Measurements from ENCODE around the gene PFKM.

The PFKM gene

DNA sequence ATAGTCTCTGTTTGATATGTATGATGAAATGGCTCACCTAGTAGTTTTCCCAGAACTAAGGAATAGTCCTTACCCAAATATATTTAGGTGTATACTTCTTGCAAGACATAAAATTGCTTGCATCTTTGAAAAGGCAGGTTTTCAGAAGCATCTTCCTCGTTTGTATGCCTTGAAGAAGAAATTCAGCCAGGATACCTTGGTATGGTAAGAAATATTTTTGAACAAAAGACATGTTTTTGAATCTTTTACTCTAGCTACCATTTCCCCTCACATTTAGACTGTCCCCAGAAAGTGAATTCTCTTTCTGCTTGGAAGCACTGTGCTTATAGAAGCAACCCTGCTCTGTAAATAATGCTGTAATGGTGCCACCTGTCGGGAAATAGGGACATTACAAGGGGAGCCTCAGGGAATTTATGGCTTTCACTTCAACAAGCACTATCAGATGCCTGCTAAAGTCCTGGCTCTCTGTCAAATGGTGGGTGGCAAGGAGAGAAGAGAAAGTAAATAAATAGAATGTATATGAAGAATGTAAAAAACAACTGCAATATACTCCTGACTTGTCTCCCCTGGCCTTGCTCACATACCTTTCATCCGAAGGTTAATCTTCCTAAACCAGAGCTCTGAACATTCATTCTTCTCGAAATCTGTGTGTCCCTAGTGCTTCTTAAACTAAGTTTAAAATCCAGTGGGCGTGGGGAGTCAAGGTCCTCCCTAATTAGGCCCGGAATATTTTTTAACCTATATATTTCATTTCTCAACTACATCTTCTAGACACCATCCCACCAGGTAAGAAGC lies 70.4 kb downstream of the PFKM start:
- peak; percentile 96 for DNase-seq

DNA sequence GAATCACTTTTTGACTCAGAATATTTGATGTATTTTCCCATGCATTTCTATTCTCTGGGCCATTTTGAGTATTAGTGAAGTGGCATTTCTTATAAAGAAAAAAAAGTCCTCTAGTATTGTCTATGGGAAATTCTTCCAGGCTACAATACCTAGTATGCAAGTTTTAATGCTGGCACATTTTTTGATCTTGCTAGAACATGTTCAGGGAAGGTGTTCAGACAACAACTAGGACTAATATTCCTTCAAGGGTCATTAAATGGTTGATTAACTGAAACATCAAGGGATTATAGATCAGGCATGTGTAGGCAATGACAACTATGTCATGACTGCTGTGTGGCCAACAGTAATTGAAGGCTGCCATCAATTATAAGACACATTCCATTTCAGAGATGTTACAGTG lies 71.9 kb downstream of the PFKM start:
- no peak for DNase-seq

DNA sequence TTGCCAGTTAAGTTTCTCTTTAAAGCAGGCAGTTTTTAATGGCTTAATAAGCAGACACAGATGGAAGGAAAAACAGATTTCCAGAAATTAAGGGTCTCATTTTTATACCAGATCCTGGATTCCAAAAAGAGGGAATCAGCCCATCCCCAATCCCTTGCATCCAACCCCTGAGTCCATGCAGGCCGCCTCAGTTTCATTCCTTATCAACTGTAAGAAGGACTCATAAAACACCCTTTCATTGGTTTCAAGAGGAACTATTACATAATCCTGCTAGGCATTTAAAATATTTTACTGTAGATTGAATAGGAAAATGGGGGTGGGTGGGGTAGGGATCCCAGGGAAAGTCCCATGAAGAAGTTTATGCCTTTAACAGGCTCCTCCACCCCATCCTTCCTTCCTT lies 73.7 kb downstream of the PFKM start:
- DNase-seq = no peak

DNA sequence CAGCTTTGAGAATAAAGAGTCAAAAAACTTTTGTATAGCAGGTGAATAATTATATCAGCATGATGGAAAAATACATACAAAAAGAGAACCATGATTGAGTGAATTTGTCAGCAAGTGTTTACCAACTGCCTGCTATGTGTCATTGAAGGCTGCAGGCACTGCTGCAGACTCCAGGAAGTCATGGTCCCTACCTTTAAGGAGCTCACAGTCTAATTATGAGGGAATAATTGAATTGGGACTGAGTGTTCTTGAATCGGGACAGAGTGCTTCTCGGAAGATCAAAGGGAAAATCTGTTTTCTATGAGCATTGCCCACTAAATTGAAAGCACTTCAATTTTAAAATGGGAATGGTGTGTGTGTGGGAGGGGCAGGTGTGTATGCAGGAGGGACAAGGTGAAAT lies 74.5 kb downstream of the PFKM start:
- no peak for DNase-seq

DNA sequence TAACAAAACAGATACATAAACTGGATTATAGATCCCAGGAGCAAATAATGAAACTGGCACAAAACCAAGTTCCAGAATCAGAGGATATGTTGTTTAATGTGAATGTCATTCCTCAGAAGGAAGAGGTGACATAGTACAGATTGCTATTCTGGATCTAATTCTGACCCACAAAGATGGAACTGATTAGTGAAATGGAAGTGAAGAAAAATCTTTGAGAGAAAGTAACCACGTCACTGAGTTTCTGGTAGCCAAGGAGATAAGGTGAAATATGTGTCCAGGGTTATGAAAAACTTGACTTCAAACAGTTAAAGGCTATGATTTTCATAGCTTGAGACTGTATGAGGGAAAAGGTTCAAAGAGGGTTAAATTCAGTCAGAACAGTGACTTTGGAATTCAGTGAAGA lies 75.6 kb downstream of the PFKM start:
- peak; percentile 27 for DNase-seq
